Adrenal gland (tissue), 12 donors: ENCODE measurements around the gene TJP2. TPM values are rescaled to one million over a fixed set of nuclear protein-coding genes. Genes with fewer than 3 reads are reported as not detected.

ENCODE experiments used
- DNase-seq, 7 donors: peaks; one replicate each; pipeline ENCODE4 v3.0.0-alpha.2; 2019 to 2020
- H3K27ac ChIP-seq, 5 donors: fragments of 200-600 bp; sonication (generic) in 4 of 5; 1 replicate in 3 of 5; 2 replicates in 2 of 5; pipeline versions ENCODE4 v1.5.1 to v1.8.0; 2016 to 2020; ENCODE audit warnings: mild to moderate bottlenecking in 1 of 5
- H3K27me3 ChIP-seq: fragments of 200-600 bp; 2 replicates; pipeline ENCODE4 v1.8.0; 2021
- H3K36me3 ChIP-seq, 2 donors: fragments of 200-600 bp; replicated peaks in 1 of 2; 1 replicate in 1 of 2; 2 replicates in 1 of 2; pipeline versions ENCODE4 v1.5.1 to v1.8.0; 2018 to 2022
- H3K4me1 ChIP-seq, 2 donors: fragments of 200-600 bp; replicated peaks in 1 of 2; 1 replicate in 1 of 2; 2 replicates in 1 of 2; pipeline versions ENCODE4 v1.5.1 to v1.8.0; 2018 to 2021
- H3K4me3 ChIP-seq, 4 donors: fragments of 200-600 bp; sonication (generic) in 3 of 4; one replicate each; pipeline ENCODE4 v1.5.1; 2016 to 2018
- H3K9me3 ChIP-seq, 3 donors: fragments of 200-600 bp; sonication (generic) in 1 of 3; replicated peaks in 1 of 3; 1 replicate in 2 of 3; 2 replicates in 1 of 3; pipeline versions ENCODE4 v1.5.1 to v1.8.0; 2016 to 2021
- POLR2A ChIP-seq, 2 donors: fragments of 450-650 bp; IDR thresholded peaks; one replicate each; pipeline ENCODE4 v1.6.1; 2017; ENCODE audit warnings: antibody characterized with exemption in 2 of 2, mild to moderate bottlenecking in 2 of 2, moderate library complexity in 1 of 2
- WGBS, 4 donors: extraction: QIAGEN DNeasy Blood & Tissue Kit in 2 of 4; methylation state at CpG; one replicate each; pipeline versions ENCODE4 v1.1.5 to v1.1.7; 2013 to 2017; 5-methylcytosine and 5-hydroxymethylcytosine counted together
- intact Hi-C, 2 donors: fragments of 100-400 bp; cut with DNase I; formaldehyde crosslinking; loops; one replicate each; pipeline versions ENCODE4 v1.14.1 to v1.15.0; 2022 to 2023
- polyA plus RNA-seq, 3 donors: library from polyadenylated mRNA; stranded (reverse); fragments of 200-250 nt in 2 of 3; fragments of 350-450 nt in 1 of 3; fragmentation: Illumina TruSeq in 1 of 3; extraction: RNeasy Lipid Tissue Mini Kit (QIAGEN cat#74804) in 1 of 3; gene quantifications; one replicate each; pipeline ENCODE4 v1.2.3, GENCODE V29; 2013 to 2014
- total RNA-seq, 9 donors: library from RNA; depleted of rRNA in 4 of 9; stranded (reverse); fragments of >200 nt in 4 of 9; fragments of 120-200 nt in 1 of 9; fragmentation: NEBNext Ultra II Directional in 1 of 9; extraction: Animal tissue kit (Norgen Biotek cat#: 25700) in 1 of 9; gene quantifications; one replicate each; pipeline versions ENCODE4 v1.1.0 to v1.2.4, GENCODE V29; 2013 to 2023
- TF ChIP-seq, protein P1 (sequence below), 6 experiments: fragments of 450-650 bp in 4 of 6; fragments of 200-600 bp in 2 of 6; sonication (generic) in 1 of 6; IDR thresholded peaks; 1 replicate in 5 of 6; 2 replicates in 1 of 6; pipeline versions ENCODE4 v1.5.1 to v1.8.0; 2016 to 2021; ENCODE audit warnings: antibody characterized with exemption in 6 of 6, mild to moderate bottlenecking in 2 of 6, moderate library complexity in 1 of 6
- donor health status: healthy with polysubstance abuse.
- donor health status: Bipolar disorder and iron deficiency.
- donor health status: DM: yes; HTN: yes; CAD: no.
- donor health status: DM: no; HTN: no; CAD: no.
- donor health status: DM: no; HTN: no; CAD: no.
- donor health status: DM: yes; HTN: yes; CAD: no.

TJP2 gene
- total and polyA plus RNA-seq, 12 donors, result 14.5 to 108 (median 30.2) TPM

DNA sequence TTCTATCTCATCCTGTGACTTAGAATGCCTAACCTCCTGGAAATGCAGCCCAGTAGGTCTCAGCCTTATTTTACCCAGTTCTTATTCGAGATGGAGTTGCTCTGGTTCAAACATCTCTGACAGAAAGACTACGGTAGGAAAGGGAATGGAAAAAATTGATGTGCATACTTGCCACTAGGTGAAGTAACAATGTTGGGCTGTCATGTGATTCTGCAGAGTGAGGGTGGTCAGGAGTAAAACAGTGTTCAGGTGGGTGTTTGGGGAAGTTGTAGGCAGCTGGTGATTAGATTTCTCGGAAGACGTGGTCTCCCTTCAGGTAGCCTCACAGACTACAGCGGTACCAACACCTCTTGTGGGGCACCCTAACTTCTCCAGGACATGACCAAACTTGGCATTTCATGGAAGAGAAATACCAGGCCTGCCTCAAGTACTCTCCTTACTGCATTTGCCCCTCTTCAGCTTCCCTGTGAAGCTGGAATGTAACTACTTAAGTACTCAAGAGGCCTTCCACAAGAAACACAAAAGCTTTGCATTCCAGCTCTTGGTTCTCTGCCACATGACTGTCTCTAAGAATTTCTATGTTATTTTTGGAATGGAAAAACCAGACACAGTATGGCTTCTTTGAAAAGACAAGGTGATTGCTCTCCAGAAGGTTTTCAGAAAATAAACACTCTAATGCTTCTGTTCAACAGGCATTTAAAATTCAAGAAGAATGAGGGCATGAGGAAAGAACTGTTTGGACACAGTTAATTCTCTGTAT, 133.5 kb downstream of the TJP2 start:
- Histone ChIP-seq H3K36me3 (no peaks in the 10 kb centered on the region), H3K9me3 (no peaks in the 10 kb centered on the region), H3K4me3 (no peak overlapping the region), H3K4me1 (no peaks in the 10 kb centered on the region), H3K27me3 (no peaks in the 10 kb centered on the region), H3K27ac (no peak overlapping the region)
- 82 to 92% (median 89%) methylated on average over 5 of the region's 5 CpGs for WGBS, 4 donors
- TF ChIP-seq, protein P1, sequence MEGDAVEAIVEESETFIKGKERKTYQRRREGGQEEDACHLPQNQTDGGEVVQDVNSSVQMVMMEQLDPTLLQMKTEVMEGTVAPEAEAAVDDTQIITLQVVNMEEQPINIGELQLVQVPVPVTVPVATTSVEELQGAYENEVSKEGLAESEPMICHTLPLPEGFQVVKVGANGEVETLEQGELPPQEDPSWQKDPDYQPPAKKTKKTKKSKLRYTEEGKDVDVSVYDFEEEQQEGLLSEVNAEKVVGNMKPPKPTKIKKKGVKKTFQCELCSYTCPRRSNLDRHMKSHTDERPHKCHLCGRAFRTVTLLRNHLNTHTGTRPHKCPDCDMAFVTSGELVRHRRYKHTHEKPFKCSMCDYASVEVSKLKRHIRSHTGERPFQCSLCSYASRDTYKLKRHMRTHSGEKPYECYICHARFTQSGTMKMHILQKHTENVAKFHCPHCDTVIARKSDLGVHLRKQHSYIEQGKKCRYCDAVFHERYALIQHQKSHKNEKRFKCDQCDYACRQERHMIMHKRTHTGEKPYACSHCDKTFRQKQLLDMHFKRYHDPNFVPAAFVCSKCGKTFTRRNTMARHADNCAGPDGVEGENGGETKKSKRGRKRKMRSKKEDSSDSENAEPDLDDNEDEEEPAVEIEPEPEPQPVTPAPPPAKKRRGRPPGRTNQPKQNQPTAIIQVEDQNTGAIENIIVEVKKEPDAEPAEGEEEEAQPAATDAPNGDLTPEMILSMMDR (IDR thresholded peaks at IDR 0.05), result no peak
- TF ChIP-seq POLR2A (IDR thresholded peaks at IDR 0.05), result no peak
- intact Hi-C loops, result no loop called here
- DNase-seq, result no peak

DNA sequence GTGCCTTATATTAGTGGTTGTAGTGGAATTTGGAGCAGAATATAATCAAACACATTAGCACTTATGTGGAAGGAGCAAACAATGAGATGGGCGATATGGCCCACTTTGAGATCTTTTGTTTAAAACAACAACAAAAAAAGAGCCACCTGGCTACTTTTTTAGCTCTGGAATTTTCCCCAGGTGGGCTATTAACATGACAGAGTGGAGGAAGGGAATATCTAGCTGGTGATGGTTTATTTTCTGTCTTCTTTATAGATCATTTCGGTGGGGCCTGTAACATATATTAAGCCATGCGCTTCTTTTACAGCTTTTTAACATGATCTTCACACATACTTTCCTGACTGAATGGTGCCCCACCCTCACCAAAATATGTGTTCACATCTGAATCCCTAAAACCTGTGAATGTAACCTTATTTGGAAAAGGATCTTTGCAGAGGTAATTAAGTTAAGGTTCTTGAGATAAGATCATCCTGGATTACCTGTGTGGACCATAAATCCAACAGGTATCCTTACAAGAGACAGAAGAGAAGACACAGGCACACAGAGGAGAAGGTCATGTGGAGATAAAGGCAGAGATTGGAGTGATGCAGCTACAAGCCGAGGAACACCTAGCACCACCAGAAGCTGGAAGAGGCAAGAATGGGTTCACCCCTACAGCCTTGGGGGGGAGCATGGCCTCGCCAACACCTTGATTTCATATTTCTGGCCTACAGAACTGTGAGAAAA, 134.3 kb downstream of the TJP2 start:
- no peaks in the 10 kb centered on the region for H3K9me3 ChIP-seq
- no peaks in the 10 kb centered on the region for H3K27me3 ChIP-seq
- H3K4me3 ChIP-seq, result no peak overlapping the region
- H3K27ac ChIP-seq, result no peak overlapping the region
- no peaks in the 10 kb centered on the region for H3K36me3 ChIP-seq
- TF ChIP-seq, protein P1 (IDR thresholded peaks at IDR 0.05), result no peak
- no peak for TF ChIP-seq POLR2A (IDR thresholded peaks at IDR 0.05)
- intact Hi-C loops, result no loop called here
- DNase-seq, result no peak
- no peaks in the 10 kb centered on the region for H3K4me1 ChIP-seq
- 83 to 88% (median 86%) methylated on average over 5 of the region's 5 CpGs for WGBS, 4 donors

DNA sequence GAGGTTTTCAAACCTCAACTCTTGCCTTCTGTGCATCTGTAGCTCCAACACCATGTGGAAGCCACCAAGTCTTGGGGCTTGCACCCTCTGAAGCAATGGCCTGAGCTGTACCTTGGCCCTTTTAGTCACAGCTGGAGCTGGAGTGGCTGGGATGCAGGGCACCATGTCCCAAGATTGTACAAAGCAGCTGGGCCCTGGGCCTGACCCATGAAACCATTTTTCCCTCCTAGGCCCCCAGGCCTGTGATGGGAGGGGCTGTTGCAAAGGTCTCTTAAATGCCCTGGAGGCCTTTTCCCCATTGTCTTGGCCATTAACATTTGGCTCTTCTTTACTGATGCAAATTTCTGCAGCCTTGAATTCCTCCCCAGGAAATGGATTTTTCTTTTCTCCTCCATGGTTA, 139.1 kb downstream of the TJP2 start:
- H3K4me3 ChIP-seq, result no peak overlapping the region
- no peaks in the 10 kb centered on the region for H3K4me1 ChIP-seq
- H3K27ac ChIP-seq, result no peak overlapping the region
- no peaks in the 10 kb centered on the region for H3K27me3 ChIP-seq
- TF ChIP-seq, protein P1 (IDR thresholded peaks at IDR 0.05), result no peak
- no peak for TF ChIP-seq POLR2A (IDR thresholded peaks at IDR 0.05)
- no peak for DNase-seq
- H3K36me3 ChIP-seq, result no peaks in the 10 kb centered on the region
- no peaks in the 10 kb centered on the region for H3K9me3 ChIP-seq
- intact Hi-C loops, result no loop called here

DNA sequence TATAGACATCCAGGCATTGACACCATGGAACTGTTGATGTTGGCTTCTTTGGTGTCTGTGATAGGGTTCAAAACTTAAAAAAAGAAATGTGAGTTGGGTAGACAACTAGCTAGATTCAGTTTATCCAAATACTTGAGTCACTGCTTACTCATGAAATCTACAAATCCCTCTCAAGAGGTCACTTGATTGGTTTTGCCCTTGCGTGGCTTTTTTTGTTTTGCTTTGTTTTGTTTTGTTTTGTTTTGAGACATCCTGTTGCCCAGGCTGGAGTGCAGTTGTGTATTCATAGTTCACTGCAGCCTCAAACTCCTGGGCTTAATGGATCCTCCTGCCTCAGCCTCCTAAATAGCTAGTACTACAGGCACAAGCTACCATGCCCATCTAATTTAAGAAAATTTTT, 140.5 kb downstream of the TJP2 start:
- H3K27ac ChIP-seq, result no peak overlapping the region
- intact Hi-C loops, result no loop called here
- H3K9me3 ChIP-seq, result no peaks in the 10 kb centered on the region
- no peaks in the 10 kb centered on the region for H3K36me3 ChIP-seq
- H3K4me1 ChIP-seq, result no peaks in the 10 kb centered on the region
- H3K27me3 ChIP-seq, result no peaks in the 10 kb centered on the region
- DNase-seq, result no peak
- 72 to 91% (median 86%) methylated on average over 1 of the region's 1 CpG for WGBS, 4 donors
- TF ChIP-seq POLR2A (IDR thresholded peaks at IDR 0.05), result no peak
- TF ChIP-seq, protein P1 (IDR thresholded peaks at IDR 0.05), result no peak
- H3K4me3 ChIP-seq, result no peak overlapping the region
